ENCODE measurements around the gene TTI1.

DNA sequence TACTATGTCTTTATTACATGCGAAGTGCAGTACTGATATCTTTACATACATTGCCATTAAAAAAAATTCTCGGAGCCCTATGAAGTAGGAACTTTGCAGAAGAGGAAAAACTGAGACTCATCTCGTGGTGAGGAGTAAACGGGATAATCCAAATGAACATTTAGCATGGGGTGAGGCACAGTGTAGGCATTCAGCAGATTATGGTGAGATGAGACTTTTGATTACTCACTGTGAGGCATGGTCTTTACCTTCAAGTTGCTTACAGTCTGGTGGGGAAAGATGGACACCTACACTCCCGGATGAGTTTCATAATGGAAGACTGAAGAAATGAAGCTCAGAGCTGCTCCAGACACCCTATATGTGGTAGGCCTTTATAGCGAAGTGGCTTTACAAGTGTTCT is 1.7 kb upstream of the TTI1 start:
- no peak for TF ChIP-seq NFIC (IDR thresholded peaks at IDR 0.05; ENCODE audit: borderline replicate concordance)
- no peak for TF ChIP-seq POLR2AphosphoS5 (IDR thresholded peaks at IDR 0.05; ENCODE audit: low read depth, low read length)
- no peak for TF ChIP-seq EZH2phosphoT487 (IDR thresholded peaks at IDR 0.05; ENCODE audit: borderline replicate concordance, low read depth)
- TF ChIP-seq, protein P1, sequence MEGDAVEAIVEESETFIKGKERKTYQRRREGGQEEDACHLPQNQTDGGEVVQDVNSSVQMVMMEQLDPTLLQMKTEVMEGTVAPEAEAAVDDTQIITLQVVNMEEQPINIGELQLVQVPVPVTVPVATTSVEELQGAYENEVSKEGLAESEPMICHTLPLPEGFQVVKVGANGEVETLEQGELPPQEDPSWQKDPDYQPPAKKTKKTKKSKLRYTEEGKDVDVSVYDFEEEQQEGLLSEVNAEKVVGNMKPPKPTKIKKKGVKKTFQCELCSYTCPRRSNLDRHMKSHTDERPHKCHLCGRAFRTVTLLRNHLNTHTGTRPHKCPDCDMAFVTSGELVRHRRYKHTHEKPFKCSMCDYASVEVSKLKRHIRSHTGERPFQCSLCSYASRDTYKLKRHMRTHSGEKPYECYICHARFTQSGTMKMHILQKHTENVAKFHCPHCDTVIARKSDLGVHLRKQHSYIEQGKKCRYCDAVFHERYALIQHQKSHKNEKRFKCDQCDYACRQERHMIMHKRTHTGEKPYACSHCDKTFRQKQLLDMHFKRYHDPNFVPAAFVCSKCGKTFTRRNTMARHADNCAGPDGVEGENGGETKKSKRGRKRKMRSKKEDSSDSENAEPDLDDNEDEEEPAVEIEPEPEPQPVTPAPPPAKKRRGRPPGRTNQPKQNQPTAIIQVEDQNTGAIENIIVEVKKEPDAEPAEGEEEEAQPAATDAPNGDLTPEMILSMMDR (IDR thresholded peaks at IDR 0.05), result no peak
- TF ChIP-seq TAF1 (IDR thresholded peaks at IDR 0.05; ENCODE audit: borderline replicate concordance, low read depth, low read length), result no peak
- TF ChIP-seq RFX5 (IDR thresholded peaks at IDR 0.05; ENCODE audit: low read length), result no peak
